Heart left ventricle (tissue), 13 donors: ENCODE results near the gene SGPP2.

Source experiments
- POLR2A ChIP-seq, 2 donors: fragments of 450-650 bp; IDR thresholded peaks; one replicate each; pipeline ENCODE4 v1.6.1; 2017; ENCODE audit warnings: antibody characterized with exemption in 2 of 2, mild to moderate bottlenecking in 2 of 2, moderate library complexity in 2 of 2
- TF ChIP-seq, protein P1 (sequence below), 12 donors: fragments of 200-600 bp; sonication (generic) in 4 of 12; IDR thresholded peaks; one replicate each; pipeline versions ENCODE4 v1.5.0 to v1.8.0; 2018 to 2022; ENCODE audit warnings: antibody characterized with exemption in 12 of 12, mild to moderate bottlenecking in 5 of 12
- donor health status: ischemic (EF 13 %, LVEDD 7.1; RV severe dilation, severe dysfunction).
- donor health status: DM: no; HTN: yes; CAD: no.
- donor health status: DM: no; HTN: no; CAD: no.
- donor health status: ischemic (EF 25% LVEDD 6.9; RV normal size, moderate dysfunction).
- donor health status: ischemic (EF 25% LVEDD 5.7; RV mildly dilated, moderate dysfunction).
- donor health status: ischemic (EF 35%, LVEDD 5.7; RV mildly dilated, moderate dysfunction).
- donor health status: nonischemic (EF 11% LVEDD 7.7; RV severe dilation, severe dysfunction).
- donor health status: DM: yes; HTN: yes; CAD: no.
- donor health status: PGD.
- donor health status: ischemic (EF 29% LVEDD 5.4; RV normal size, mild dysfunction).
- donor health status: nonischemic (EF 23%, LVEDD 6.1; RV moderate dilation, normal function).

DNA sequence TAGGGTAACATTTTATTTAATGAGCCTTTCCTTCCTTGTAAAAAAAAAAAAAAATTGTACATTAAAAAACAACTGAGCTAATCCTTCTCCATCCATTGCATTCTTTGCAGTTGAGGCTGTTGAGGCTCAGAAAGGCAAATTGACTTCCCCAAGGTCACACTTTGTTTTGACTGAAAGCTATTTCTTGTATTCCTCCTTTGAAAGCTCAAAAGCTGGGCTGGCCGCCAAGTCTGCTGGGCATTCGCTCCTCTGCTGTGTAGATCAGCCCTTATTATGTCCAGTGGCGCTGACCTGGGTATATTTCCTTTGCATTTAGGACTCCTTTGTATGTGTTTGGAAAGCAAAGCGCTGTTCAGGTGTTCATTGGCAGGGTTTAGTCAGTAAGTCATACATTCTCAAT is 44.0 kb downstream of the SGPP2 start:
- TF ChIP-seq, protein P1, sequence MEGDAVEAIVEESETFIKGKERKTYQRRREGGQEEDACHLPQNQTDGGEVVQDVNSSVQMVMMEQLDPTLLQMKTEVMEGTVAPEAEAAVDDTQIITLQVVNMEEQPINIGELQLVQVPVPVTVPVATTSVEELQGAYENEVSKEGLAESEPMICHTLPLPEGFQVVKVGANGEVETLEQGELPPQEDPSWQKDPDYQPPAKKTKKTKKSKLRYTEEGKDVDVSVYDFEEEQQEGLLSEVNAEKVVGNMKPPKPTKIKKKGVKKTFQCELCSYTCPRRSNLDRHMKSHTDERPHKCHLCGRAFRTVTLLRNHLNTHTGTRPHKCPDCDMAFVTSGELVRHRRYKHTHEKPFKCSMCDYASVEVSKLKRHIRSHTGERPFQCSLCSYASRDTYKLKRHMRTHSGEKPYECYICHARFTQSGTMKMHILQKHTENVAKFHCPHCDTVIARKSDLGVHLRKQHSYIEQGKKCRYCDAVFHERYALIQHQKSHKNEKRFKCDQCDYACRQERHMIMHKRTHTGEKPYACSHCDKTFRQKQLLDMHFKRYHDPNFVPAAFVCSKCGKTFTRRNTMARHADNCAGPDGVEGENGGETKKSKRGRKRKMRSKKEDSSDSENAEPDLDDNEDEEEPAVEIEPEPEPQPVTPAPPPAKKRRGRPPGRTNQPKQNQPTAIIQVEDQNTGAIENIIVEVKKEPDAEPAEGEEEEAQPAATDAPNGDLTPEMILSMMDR (IDR thresholded peaks at IDR 0.05): no peak
- TF ChIP-seq POLR2A (IDR thresholded peaks at IDR 0.05): no peak
